VCaP (cell line): ENCODE data around the gene DYSF.
"Not testable (repeated sequence)": the region's sequence is repeated elsewhere in the genome, so short reads cannot be mapped to it uniquely, and the experiment has no call there.

ENCODE experiments used
- H3K27ac ChIP-seq: fragments of 450-650 bp; 2 replicates; pipeline ENCODE4 v1.5.1; 2017
- TF ChIP-seq, protein P1 (sequence below): fragments of 450-650 bp; conservative IDR thresholded peaks from 2 replicates; pipeline ENCODE4 v1.5.1; 2017; ENCODE audit warnings: mild to moderate bottlenecking, moderate library complexity

DYSF gene

DNA sequence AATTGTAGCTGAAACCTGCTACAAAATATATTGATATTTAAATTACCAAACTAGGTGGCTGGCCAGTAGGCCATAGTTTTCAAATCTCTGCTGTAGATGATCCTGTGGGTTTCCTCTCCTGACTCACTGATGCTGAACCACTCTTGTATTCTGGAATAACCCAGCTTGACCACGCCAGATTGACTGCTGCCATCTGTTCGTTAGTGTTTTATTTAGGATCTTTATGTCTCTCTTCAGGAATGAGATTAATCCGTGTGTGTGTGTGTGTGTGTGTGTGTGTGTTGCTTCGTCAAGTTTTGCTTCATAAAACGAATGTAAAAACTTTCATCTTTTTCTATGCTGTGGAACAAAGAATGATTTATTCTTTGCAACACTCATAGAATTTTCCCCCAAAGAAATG is 187.1 kb downstream of the DYSF start:
- no peak overlapping the region for H3K27ac ChIP-seq
- TF ChIP-seq, protein P1, sequence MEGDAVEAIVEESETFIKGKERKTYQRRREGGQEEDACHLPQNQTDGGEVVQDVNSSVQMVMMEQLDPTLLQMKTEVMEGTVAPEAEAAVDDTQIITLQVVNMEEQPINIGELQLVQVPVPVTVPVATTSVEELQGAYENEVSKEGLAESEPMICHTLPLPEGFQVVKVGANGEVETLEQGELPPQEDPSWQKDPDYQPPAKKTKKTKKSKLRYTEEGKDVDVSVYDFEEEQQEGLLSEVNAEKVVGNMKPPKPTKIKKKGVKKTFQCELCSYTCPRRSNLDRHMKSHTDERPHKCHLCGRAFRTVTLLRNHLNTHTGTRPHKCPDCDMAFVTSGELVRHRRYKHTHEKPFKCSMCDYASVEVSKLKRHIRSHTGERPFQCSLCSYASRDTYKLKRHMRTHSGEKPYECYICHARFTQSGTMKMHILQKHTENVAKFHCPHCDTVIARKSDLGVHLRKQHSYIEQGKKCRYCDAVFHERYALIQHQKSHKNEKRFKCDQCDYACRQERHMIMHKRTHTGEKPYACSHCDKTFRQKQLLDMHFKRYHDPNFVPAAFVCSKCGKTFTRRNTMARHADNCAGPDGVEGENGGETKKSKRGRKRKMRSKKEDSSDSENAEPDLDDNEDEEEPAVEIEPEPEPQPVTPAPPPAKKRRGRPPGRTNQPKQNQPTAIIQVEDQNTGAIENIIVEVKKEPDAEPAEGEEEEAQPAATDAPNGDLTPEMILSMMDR, result no peak

DNA sequence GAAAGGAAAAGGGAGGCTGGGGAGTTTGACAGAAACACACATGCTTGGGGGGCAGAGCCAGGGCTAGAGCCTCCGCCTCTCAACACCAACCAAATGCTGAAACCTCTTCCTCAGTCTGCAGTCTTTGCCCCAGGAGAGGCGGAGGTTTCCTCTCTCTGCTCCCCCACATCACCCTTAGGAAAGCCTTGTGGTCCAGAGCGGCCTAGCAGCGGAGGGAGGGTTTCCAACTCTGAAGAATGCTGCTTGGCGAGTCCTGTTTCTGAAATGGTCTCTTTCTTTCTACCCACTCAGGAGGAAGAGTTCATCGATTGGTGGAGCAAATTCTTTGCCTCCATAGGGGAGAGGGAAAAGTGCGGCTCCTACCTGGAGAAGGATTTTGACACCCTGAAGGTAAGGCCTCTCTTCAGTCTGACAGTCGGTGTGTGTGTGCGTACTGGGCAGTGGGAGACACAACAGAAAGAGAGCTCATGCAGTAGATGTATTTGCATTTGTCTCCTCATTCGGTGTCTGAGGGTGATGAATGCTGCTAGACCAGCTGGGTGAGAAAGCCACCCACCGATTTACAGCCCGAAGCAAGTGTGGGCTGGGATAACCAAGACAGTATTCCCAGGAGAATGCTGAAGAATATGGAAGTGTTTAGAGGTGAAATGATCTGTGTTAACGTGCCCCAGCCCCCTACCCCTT is 190.5 kb downstream of the DYSF start:
- TF ChIP-seq, protein P1, result no peak
- no peak overlapping the region for H3K27ac ChIP-seq

GRCh38 chr2:71646028-71646427 is 192.7 kb downstream of the DYSF start:
- no peak overlapping the region for H3K27ac ChIP-seq
- TF ChIP-seq, protein P1, result no peak

DNA sequence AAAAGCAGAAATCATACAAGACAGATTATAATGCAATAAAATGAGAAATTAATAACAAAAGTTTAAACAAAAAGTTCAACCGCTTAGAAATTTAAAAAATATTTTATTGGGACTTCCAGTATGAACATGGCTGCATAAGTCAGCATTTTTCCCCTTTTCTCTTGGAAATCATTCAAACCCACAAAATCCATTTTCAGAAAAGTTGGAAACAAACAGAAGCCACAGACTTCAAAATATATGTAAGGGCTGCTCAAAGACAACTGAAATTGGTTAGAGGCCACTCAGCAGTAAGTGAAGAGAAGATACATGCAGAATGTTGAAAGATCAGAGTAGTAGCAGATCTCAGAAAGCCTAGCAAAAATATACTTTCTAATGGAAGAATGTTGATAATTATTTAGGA is 194.0 kb downstream of the DYSF start:
- TF ChIP-seq, protein P1, result no peak
- no peak overlapping the region for H3K27ac ChIP-seq

DNA sequence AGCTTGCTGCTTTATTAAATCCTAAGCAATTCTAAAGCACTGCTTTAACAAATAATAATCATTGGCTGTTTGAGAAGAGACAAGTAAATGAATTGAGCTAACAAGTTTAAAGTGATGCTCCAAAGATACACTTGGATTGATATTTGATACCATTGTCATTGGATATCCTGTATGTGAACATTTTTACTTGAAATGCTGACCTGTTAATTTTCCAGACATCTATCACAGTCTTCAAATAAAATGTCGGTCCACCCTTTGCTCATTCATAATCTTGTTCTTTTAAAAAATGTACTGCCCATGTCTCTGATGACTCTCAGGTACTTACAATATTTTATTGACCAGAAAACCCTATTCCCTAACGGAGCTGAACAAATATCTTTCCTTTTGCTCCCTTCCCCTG is 202.1 kb downstream of the DYSF start:
- TF ChIP-seq, protein P1, result no peak
- H3K27ac ChIP-seq, result no peak overlapping the region

DNA sequence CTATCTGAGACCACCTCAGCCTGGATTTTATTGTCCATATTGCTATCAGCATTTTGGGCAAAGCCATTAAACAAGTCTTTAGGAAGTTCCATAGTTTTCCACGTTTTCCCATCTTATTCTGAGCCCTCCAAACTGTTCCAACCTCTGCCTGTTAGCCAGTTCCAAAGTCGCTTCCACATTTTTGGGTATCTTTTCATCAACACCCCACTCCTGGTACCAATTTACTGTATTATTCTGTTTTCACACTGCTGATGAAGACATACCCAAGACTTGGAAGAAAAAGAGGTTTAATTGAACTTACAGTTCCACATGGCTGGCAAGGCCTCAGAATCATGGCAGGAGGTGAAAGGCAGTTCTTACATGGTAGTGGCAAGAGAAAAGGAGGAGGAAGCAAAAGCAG is 204.9 kb downstream of the DYSF start:
- not testable (repeated sequence) for H3K27ac ChIP-seq

DNA sequence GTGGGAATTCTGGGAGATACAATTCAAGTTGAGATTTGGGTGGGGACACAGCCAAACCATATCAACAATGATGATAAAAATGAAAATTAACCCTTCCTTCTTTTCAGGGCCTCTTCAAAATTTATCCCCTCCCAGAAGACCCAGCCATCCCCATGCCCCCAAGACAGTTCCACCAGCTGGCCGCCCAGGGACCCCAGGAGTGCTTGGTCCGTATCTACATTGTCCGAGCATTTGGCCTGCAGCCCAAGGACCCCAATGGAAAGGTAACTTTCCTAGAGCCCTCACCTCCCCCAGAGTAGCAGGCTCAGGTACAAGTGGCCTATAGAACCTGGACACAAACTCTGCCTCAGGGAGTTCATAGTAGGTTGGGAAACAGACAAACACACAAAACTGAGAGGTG is 205.4 kb downstream of the DYSF start:
- TF ChIP-seq, protein P1, result no peak
- H3K27ac ChIP-seq, result no peak overlapping the region

DNA sequence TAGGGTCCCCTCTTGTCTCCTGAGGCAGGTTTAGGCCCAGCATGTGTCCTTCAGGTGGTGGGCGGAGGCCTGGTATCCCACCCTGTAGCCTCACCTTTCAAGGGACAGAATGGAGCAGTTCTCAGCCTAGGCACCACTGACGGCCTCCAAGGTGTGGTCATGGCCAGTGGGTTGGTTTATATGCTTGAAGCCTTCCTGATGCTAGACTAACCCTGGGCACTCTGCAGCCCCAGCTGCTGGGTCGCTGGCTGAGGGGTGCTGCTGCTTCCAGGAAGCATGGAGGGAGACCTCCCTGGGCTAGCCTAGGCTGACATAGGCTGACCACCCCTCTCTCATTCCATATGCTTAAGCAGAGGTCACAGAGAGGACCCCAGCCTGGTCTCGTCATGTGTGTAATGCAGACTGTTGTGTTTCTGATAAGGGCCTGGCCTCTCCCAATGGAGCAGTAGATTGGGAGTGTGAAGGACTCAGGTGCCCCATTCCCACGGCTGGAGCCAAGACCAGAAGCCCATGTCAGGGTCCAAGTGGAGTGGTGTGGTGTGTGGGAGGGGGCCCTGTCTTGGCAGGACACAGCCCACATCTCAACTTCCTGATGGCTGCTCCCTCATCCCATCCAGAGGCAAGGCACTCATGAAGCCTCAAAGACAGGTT is 206.6 kb downstream of the DYSF start:
- no peak overlapping the region for H3K27ac ChIP-seq
- TF ChIP-seq, protein P1, result no peak
